Measurements from ENCODE around the gene CFP.
"Not testable (repeated sequence)": the region's sequence is repeated elsewhere in the genome, so short reads cannot be mapped to it uniquely, and the experiment has no call there.

CFP gene

DNA sequence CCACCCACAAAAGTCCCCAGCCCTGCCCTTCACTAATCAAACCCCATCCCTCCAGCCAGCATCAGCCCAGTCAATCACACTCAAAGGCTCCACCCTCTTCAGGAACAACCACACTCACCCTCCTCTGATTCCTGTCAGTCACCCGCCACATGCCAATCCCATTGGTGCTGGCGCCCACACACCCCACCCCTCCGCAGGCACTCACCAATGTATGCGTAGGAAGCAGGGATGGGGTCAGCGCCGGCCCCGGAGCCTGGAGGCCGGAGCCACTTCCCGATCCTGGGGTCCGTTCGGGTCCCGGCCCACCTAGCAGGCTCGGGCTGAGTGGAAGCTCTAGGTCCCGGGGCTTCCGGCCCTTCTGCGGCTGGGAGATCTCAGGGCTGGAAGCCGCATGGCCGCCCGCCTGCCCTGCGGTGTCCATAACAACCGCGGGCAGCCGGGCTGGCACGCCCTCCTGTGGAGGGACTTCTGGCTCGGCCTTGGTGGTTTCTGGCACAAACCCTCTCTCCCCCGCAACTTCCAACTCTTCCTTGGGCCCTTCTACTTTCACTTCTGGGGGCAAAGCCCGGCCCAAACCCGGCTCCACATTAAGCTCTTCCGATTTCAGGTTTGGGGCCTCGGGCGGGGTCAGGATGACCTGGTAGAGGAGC, 7.9 kb upstream of the CFP start:
- no peak for DNase-seq

DNA sequence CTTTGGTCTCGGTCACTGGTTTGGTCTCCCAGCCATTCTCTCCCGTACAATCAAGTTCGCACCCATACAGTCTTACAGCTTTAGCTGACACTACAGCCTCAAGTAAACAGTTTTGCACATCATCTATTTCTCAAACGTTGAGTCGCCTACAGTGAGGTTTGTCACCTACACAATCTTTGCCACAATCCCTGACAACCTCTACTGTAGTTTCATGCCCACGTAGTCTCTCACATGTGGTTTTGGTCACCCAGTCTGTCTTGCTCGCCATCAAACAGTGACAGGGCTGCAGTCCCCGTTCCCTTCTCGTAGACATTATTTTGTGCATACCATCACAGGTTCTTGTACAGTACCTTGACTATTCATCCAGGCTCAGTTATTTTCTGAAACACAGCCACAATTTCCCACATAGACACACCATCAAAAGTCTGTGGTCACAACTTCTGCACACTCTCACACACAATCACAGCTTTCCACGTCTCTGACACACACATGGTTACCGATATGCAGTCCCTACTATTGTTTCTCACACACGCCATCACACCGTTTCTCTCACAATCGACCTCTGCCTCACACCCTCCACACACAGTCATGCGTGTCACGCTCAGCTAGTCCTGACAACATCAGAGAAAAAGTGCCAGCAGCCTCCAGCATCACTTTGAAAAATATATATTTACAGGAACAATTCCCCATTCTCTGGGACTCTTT, 5.3 kb upstream of the CFP start:
- no peak for DNase-seq

DNA sequence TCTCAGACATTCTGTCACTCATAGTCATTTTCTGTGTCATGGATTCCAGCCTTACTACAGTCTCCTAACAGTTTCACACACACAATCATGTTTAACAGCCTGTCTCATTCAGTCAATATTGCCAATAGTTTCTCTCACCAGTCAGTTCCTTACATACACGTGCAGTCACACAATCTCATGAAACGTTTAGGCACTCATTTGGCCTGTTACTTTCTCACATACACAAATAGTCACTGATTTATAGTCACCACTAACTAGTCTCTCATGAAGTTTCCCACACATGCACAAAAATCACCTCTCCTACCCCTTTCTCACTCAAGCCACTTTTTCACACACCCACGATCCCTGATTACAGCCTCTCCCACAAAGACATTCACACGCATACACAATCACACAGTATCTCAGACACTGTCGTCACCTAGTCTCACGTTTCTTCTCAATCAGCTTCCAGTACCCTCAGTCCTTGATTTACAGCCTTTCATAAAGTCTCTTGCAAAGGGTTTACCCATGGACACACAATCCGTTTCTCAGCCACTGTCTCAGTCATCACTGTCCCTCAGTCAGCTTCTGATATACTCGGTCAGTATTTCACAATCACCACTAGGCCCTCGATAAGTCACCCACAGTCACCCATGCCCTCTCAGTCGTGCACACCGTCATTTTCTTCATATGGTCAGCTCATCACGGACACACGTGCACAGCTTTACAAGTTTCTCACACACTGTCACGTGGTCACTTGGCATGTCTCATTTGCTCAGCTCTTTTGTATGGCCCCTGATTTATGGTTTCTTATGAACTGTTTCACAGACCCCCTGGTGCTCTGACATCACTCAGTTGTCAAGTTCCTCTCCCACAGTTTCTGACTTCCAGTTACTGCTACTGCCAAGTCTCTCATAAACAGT, 4.2 kb upstream of the CFP start:
- no peak for DNase-seq

DNA sequence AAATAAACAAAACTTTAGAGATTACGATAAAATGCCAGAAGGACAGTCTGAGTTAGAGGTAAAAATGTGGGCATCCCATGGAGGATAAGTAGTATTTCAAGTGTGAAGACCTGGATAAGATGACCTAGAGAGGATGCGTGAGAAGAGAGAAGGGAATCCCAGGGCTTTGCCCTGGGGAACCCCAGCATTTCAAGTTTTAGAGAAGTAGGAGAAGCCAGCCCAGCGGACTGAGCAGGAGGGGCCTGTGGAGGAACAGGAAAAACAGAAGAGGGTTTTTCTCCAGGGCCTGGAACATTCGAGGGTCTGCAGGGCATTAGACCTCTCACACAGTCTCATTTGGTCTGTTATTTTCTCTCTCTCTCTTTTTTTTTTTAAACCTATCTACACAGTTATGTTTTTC, 2.9 kb upstream of the CFP start:
- DNase-seq, result no peak

DNA sequence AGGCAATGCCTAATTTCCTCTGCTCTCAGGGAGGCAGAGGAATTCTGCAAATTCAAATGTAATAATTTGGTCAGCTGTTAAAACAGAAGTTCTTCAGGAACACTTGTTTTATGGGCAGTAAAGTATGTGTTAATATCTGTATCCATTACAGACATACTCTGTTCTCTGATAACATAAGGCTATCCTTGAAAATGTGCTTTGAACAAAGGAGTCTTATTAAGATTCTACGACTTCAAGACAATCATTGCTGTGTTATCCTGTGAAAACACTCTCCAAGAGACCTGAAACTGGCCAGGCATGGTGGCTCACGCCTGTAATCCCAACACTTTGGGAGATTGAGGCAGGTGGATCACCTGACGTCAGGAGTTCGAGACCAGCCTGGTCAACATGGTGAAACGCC, 1.9 kb upstream of the CFP start:
- DNase-seq, result no peak

DNA sequence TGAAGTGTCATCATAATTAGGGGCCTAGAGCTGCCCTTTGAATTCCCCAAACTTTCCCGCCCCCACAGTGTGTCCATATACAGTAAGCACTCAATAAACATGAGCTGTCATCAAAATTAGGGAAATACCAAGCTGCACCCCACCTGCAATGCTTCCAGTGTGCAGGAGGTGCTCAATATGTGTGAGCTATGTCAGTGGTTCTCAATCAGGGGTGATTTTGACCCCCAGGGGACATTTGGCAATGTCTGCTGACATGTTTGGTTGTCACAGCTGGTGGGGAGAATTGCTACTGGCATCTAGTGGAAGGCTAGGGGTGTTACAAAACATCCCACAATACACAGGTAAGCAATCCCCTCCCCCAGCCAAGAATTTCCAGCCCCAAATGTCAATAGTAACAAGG, 748 bp downstream of the CFP start:
- no peak for DNase-seq

DNA sequence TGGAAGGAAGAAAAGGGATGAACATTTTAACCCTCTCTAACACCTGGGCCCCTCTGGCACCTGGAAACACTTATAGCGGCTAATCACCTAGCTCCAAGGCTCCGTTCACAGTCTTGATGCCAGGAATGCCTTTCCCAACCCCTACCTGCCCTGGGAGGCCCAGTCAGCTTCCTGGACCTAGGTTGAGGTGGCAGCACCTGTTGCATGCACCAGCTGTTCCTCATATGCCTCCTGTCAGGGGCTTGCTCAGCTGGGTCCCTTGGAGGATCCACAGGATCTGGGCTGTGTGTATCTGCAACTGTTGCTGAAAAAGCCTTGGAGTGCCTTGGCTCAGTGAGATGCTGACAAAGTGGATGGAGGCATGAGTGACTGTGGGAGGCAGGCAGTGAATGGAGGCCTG, 4.4 kb downstream of the CFP start:
- DNase-seq, result no peak

DNA sequence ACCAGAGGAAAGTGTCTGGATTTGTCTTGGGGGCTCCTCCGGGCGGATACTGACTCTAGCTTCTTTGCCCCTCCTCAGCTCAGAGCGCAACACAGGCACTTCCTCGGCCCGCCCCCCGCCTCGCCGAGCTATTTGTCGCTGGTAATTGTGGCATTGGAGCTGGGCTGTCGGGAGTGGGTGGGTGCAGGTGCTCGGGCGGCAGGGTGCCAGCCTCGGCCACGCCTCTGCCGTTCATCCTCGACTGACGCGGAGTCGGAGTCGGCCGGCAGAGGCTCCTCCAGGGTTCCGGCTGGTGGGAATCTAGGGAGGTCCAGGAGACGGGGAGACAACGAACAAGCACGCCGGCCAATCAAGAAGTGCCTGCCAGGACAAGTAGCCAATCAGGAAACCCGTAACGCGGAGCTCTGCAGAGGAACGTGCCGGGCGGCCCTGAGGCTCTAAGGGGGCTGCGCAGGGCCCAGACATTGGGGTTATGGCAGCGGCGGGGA, 6.1 kb downstream of the CFP start:
- peak; percentile 2 to 56 for DNase-seq

DNA sequence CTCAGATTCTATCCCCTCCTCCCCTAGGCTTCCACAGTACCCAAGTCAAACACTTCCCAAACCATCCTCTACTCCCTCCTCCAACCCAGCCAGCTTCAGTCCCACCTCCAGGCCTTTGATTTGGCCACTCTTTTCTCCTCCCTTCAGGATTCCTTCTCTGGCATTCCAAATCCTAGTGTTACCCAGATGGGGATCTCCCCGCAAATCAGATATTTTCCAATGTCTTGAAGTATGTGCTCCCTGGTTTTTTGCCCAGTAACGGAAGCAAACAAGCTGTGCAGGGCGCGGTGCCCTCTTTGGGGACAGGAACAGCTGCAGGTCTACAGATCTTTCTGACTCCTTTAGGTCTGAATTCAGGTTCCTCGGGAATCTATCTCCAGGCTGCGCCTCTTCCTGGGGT, 7.9 kb downstream of the CFP start:
- no peak for DNase-seq

DNA sequence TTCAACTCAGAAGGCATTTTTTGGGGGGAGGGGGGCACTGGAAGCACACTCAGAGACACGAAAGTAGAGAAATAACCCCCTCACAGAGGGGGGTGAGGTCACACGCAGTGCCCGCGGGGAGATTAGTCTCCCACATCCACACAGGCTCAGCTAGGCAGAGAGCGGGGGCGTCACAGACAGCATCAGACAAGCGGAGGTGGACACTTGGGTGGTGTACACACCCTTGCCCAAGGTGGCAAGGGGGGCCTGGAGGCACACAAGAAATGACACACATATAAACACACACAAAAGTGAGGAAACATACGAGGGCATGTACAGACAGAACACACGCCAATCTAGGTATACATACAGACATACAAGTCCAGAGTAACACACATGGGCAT, 9.4 kb downstream of the CFP start:
- no peak for DNase-seq

DNA sequence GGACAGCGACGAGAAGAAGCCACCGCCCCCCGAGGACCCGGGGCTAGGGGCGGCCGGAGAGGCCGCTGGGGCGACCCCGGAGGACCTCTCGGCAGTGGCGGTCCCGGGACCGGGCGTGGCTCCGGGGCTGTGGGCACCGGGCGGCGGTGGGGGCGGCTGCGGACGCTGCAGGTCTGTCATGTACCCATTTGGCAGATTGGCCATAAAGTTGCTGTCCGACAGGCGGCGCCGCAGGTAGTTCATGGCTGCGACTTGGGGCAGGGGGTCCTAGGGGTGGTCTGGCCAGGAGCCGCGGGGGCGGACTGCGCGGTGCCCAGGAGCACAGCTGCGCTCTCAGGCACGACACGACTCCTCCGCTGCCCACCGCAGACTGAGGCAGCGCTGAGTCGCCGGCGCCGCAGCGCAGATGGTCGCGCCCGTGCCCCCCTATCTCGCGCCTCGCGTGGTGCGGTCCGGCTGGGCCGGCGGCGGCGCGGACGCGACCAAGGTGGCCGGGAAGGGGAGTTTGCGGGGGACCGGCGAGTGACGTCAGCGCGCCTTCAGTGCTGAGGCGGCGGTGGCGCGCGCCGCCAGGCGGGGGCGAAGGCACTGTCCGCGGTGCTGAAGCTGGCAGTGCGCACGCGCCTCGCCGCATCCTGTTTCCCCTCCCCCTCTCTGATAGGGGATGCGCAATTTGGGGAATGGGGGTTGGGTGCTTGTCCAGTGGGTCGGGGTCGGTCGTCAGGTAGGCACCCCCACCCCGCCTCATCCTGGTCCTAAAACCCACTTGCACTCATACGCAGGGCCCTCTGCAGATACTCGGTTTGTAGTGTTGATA, 10.0 kb downstream of the CFP start, which contains the start of gene SYN1:
Gene SYN1, minus strand, starts transcription at position 372 of the 817 bp plus-strand sequence. Its CDS starts 129 bp downstream, at position 243.
- DNase-seq, result peak; percentile 4 to 50

DNA sequence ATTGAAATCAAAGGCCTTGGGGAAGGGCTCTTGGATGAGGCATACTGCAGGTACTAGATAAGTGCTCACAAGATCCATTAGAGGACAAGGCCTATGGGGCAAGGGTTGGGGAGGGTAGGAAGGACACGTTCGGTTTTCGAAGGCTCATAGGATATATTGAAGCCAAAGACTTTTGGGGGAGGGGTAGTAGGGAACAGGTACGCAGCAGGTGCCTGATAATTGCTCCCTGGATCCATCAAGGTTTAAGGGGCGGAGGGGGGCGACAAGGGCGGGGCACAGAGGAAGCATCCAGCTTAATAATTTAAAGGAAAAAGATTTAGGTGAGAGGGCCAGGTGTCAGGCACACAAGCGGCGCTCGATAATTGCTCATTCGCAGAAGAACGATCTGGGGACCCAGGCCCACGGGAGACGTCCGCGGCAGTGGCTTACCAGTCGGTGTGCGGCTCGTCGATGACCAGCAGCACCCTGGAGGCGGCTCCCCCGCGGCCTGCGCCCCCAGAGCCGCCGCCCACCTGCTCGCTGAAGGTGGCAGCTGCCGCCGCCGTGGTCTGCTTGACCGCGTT, 10.7 kb downstream of the CFP start:
- DNase-seq, result no peak

DNA sequence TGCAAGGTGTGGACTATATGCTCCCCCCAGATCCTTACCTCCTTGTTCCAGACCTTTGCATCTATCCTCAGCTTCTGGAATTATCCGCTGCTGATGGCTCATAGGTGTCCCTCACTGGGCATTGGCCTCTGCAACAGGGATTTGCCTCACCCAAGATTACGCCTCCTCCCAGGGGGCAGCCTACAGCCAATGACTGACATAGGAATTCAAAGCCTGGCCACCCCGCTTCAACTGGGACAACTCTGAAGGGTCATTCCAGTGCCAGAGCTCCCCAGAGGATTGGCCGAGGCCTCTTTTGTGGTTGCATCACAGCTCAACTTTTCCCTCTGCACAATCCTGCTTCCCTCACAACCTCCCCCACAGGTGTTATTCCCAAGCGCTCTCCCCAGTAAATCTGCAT, 15.1 kb downstream of the CFP start:
- no peak for DNase-seq

DNA sequence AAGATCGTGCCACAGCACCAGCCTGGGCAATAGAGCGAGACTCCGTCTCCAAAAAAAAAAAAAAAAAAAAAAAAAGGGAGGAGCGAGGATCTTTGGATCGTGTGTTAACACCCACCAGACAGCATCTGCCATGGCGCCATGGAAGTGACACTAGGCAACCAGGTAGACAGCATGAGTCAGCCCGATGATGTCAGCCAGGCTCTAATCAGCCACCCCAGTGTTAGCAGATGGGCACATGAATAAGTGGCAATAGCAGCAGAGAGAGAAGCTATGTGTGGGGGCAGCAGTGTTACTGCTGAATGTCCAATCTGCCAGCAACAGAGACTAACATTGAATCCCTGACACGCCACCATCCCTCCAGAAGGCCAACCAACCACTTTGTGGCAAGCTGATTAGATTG, 16.6 kb downstream of the CFP start:
- no peak for DNase-seq

DNA sequence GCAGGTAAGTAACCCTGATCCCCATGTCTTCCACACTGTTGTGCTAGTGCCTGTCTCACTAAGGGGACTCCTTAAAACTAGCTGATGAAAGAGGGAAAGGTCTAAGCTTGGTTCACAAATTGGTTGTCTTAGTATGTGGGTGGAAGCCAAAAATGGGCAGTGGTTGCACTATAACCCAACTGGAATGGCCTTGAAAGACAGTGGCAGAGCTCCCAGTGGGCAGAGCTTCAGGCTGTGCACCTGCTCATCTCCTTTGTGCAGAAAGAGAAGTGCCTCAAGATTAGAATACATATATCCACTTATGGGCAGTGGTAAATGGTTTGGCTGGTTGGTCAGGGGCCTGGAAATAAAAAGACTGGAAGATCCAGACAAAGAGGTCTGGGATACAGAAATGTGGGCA, 17.3 kb downstream of the CFP start:
- DNase-seq, result no peak

DNA sequence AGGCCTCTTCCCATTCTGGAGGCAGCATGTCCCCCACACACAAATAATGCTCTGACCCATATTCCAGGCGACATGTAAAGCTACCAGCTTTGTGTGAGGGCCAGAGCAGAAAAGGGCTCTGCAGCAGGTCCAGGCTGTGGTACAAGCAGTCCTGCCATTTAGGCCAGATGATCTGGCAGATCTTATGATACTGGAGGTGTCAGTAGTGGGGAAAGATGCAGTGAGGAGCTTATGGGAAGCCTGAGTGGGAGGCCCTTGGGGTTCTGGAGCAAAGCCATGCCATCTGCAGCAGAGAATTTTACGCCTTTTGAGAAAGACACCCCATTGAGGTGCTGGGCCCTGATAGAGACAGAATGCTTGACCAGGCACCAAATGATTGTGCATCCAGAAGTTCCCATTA, 17.8 kb downstream of the CFP start:
- no peak for DNase-seq

DNA sequence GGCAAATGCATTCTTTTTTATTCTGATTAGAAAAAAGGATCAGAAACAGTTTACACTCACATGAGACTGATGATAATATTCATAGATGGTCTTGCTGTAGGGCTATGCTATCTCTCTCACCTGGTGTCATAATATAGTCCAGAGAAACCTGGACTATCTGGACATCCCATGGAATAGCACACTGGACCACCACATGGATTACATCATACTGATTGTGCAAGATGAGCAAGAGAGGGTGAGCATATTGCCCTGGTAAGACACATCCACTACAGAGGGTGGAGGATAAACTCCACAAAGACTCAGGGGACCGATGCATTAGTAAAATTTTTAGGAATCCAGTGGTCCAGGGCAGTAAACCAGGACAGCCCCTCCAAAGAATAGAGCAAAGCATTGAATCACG, 18.2 kb downstream of the CFP start:
- DNase-seq, result no peak

DNA sequence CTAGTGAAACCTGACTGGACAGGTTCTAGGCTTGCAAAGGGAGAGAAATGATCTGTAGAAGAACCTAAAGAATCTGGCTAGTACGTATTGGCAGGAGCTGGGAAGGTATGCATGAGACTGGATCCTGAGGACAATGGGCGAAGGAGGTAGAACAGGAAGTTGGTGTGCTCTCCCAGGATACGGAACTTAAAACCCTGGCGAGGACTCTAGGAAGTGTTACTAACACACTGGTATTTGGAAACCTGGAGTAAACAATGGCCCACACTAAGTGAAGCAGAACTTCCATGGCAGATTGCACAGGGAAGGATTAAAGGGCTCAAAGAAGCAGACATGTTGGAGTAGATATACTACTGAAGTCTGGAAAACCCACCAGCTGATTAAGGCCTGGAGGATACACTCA, 19.2 kb downstream of the CFP start:
- DNase-seq, result no peak

DNA sequence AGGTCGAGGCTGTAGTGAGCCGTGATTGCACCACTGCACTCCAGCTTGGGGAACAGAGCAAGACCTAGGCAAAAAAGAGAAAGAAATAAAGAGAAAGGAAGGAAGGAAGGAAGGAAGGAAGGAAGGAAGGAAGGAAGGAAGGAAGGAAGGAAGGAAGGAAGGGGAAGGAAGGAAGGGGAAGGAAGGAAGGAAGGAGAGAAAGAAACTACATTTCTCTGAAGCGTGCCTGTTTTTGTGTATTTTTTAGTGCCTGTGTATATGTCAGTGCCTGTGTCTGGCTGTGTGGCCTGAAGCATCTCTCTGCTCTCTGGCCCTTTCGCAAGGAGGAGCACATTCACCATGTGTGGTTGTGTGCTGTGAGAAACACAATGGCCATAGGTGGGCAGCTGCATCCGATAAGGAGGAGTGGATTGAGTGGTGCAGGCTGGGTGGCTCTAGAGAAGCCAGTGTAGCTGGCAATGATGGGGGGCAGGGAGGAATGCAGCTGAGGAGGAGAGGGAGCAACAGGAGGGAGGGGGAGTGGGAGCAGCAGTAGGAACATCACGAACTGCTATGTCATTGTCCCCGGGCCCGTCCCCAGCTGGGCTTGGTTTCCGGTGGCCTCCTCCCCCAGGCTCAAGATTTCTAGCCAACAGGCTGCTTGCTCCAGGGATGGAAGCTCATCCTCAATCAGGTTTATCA, 21.5 kb downstream of the CFP start:
- DNase-seq, result no peak

DNA sequence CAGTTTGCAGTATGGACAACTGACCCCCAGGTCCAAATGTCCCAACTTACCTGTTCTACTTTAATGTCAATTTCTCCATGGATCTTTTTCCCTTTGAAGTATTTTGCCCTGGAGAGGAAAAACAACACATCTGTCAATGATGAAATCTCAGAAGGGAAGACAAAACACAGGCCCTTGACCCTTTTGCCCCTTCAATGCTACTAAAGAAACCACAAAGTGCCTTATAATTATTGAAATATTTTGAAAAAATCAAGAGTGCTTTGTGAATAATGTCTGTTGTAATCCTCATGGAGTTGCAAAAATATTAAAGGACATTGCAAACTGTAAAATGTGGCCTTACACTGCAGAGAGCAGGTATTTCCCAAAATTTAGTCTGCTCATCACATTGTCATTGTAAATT, 22.6 kb downstream of the CFP start:
- DNase-seq, result no peak

DNA sequence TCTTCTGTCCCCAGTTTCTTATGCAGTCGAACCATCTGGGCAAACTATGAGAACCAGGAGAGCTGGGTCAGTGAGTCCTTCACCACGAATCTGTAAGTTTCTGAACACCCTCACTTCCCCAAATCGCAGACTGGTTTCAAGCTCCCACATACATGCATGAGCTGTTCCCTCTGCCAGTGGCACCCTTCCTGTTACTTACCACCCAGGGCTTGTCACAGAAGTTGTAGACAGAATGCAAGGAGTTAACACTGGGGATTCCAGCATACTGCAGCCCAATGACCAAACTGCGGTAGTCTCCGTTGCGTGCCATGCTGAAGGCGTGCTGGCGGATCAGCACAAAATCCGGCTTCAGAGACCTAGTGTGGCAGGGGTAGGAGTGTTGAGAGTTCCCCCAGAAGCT, 24.7 kb downstream of the CFP start:
- no peak for DNase-seq

DNA sequence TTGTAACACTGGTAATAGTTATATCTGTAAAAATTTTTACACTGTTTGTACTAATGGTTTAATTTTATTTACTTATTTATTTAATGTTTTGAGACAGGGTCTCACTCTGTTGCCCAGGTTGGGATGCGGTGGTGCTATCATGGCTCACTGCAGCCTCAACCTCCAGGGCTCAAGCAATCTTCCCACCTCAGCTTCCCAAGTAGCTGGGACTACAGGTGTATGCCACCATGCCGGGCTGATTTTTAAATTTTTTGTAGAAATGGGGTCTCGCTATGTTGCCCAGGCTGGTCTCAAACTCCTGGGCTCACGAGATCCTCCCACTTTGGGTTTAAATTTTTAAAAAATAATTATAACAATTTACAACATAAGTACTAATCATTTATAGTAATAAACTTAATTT, 26.6 kb downstream of the CFP start:
- not testable (repeated sequence) for DNase-seq

Measured in NCI-H187 (cell line).